Spleen (tissue), 11 donors: ENCODE measurements around the gene CUZD1. TPM values are rescaled to one million over a fixed set of nuclear protein-coding genes. Genes with fewer than 3 reads are reported as not detected.

Experiments used
- DNase-seq: peaks from one replicate; pipeline ENCODE4 v3.0.0-alpha.2; 2020
- H3K27ac ChIP-seq, 8 donors: fragments of 200-600 bp; sonication (generic) in 7 of 8; 1 replicate in 4 of 8; 2 replicates in 4 of 8; pipeline versions ENCODE4 v1.5.0 to v1.8.0; 2016 to 2021; ENCODE audit warnings: inconsistent platforms in 4 of 8, mild to moderate bottlenecking in 4 of 8, moderate library complexity in 1 of 8
- H3K27me3 ChIP-seq, 7 donors: fragments of 200-600 bp; sonication (generic) in 6 of 7; replicated peaks in 1 of 7; 1 replicate in 4 of 7; 2 replicates in 3 of 7; pipeline versions ENCODE4 v1.5.0 to v1.8.0; 2016 to 2021; ENCODE audit warnings: inconsistent platforms in 3 of 7, mild to moderate bottlenecking in 1 of 7
- H3K36me3 ChIP-seq, 6 donors: fragments of 200-600 bp; sonication (generic) in 5 of 6; 1 replicate in 4 of 6; 2 replicates in 2 of 6; pipeline versions ENCODE4 v1.5.0 to v1.8.0; 2016 to 2021; ENCODE audit warnings: inconsistent platforms in 2 of 6
- H3K4me1 ChIP-seq, 6 donors: fragments of 200-600 bp; sonication (generic) in 5 of 6; 1 replicate in 3 of 6; 2 replicates in 3 of 6; pipeline versions ENCODE4 v1.5.0 to v1.8.0; 2016 to 2021; ENCODE audit warnings: inconsistent platforms in 3 of 6
- H3K4me3 ChIP-seq, 8 donors: fragments of 200-600 bp; sonication (generic) in 7 of 8; 1 replicate in 4 of 8; 2 replicates in 4 of 8; pipeline versions ENCODE4 v1.5.0 to v1.8.0; 2016 to 2021; ENCODE audit warnings: inconsistent platforms in 4 of 8, mild to moderate bottlenecking in 4 of 8, moderate library complexity in 2 of 8
- H3K9me3 ChIP-seq, 8 donors: fragments of 200-600 bp; sonication (generic) in 7 of 8; 1 replicate in 4 of 8; 2 replicates in 4 of 8; pipeline versions ENCODE4 v1.5.0 to v1.8.0; 2016 to 2021; ENCODE audit warnings: inconsistent platforms in 4 of 8
- POLR2A ChIP-seq, 3 donors: fragments of 450-650 bp; IDR thresholded peaks; one replicate each; pipeline ENCODE4 v1.5.1; 2017; ENCODE audit warnings: antibody characterized with exemption in 3 of 3, mild to moderate bottlenecking in 1 of 3
- POLR2AphosphoS5 ChIP-seq, 3 donors: sonication (generic); formaldehyde crosslinking; IDR thresholded peaks; one replicate each; pipeline ENCODE4 v1.5.1; 2017; ENCODE audit warnings: antibody characterized with exemption in 3 of 3
- WGBS, 5 donors: extraction: QIAGEN DNeasy Blood & Tissue Kit in 3 of 5; methylation state at CpG; one replicate each; pipeline versions ENCODE4 v1.1.5 to v1.1.7; 2013 to 2018; 5-methylcytosine and 5-hydroxymethylcytosine counted together
- intact Hi-C: fragments of 100-400 bp; cut with DNase I; formaldehyde crosslinking; loops from one replicate; pipeline ENCODE4 v1.15.0; 2023; ENCODE audit warnings: low total_unique reads
- polyA plus RNA-seq, 3 donors: library from polyadenylated mRNA; stranded (reverse); fragments of 200-250 nt; gene quantifications; one replicate each; pipeline ENCODE4 v1.2.1, GENCODE V29; 2013
- total RNA-seq, 7 donors: library from RNA; depleted of rRNA in 3 of 7; stranded (reverse); fragments of >200 nt in 3 of 7; fragmentation: NEBNext Ultra II Directional in 4 of 7; extraction: Animal tissue kit (Norgen Biotek cat#: 25700) in 4 of 7; gene quantifications; one replicate each; pipeline versions ENCODE4 v1.1.0 to v1.2.1, GENCODE V29; 2016 to 2021
- TF ChIP-seq, protein P1 (sequence below), 11 experiments: fragments of 200-600 bp in 7 of 11; fragments of 450-650 bp in 4 of 11; sonication (generic) in 4 of 11; IDR thresholded peaks in 8 of 11; conservative IDR thresholded peaks in 3 of 11; 1 replicate in 7 of 11; 2 replicates in 4 of 11; pipeline versions ENCODE4 v1.4.0 to v1.8.0; 2016 to 2021; ENCODE audit warnings: antibody characterized with exemption in 11 of 11, inconsistent platforms in 4 of 11, mild to moderate bottlenecking in 1 of 11
- donor health status: healthy with polysubstance abuse.
- donor health status: DM: no; HTN: no; CAD: no; lungs with moderate emphysema.
- donor health status: DM: no; HTN: no; CAD: no.
- donor health status: Bipolar disorder and iron deficiency.
- donor health status: healthy.
- donor health status: DM: no; HTN: no; CAD: no.
- donor health status: DM: yes; HTN: yes; CAD: no.

Gene CUZD1
- total and polyA plus RNA-seq, 10 donors, result 1.1 to 2.5 (median 1.8) TPM

DNA sequence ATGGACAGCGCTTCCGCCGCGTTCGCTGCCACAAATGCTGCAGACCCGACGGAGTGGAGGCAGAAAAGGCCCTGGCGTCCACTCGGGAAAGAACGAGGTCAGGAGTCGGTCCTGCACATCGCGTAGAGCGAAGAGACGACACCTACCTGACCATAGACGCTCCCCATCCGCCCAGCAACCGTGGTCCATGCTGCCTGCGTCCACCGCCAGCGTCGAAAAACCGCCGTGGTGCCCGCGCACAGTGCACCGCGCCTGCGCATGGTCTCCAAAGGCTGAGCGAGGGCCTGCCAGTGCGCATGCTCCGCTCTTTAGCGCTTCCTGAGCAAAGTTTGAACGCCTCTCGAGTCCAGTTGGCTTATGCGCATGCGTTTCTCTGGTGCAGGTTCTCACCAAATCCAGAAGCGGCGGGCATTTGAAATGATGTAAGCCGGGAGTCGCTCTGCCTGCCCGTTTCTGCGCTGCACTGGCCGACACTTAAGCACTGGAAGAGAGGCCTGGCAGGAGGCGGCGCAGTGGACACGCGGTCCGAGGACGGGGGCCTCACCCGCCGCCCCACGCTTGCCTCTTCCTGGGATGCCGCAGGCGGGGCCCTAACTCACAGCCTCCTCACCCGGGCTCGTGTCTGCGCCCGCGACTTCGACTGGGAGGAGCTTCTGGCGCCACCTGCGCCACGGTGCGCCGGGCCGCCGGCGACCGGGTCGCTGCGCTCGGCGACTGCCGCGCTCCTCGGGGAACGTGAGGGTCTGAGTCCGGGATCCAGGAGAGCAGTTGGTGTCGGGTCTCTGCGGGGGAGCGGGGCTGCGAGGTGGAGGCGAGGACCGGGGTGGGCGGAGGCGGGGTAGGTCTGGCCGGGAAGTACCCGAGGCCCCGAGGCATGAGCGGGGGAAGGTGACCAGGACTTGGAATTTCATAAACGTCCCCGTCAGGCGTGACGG is 33.9 kb upstream of the CUZD1 start, which contains the start of gene FAM24B:
FAM24B (minus strand) TSS at position 243 of the 935 bp plus-strand sequence. CDS start 29,066 bp downstream, outside the sequence.
- 4 to 7% (median 6%) methylated on average over 61 to 95 of the region's 95 CpGs for WGBS, 5 donors
- Histone ChIP-seq H3K27ac (peak within 1 kb of the TSS; percentile 31 to 89 (median 76)), H3K4me3 (peak within 1 kb of the TSS; percentile 53 to 91 (median 61)), H3K4me1 (peaks cover 0 to 48% (median 27%) of the 10 kb centered on the region in 6 donors), H3K36me3 (no peaks in the 10 kb centered on the region), H3K27me3 (peaks cover 0 to 6% (median 0%) of the 10 kb centered on the region in 7 donors), H3K9me3 (no peaks in the 10 kb centered on the region)
- DNase-seq, result peak; percentile 95
- intact Hi-C loops, result no loop called here
- TF ChIP-seq POLR2AphosphoS5 (IDR thresholded peaks at IDR 0.05) (peak; percentile 83 to 90 (median 85)), POLR2A (IDR thresholded peaks at IDR 0.05) (peak in 1 of 3 donors; percentile 26)
- TF ChIP-seq, protein P1, sequence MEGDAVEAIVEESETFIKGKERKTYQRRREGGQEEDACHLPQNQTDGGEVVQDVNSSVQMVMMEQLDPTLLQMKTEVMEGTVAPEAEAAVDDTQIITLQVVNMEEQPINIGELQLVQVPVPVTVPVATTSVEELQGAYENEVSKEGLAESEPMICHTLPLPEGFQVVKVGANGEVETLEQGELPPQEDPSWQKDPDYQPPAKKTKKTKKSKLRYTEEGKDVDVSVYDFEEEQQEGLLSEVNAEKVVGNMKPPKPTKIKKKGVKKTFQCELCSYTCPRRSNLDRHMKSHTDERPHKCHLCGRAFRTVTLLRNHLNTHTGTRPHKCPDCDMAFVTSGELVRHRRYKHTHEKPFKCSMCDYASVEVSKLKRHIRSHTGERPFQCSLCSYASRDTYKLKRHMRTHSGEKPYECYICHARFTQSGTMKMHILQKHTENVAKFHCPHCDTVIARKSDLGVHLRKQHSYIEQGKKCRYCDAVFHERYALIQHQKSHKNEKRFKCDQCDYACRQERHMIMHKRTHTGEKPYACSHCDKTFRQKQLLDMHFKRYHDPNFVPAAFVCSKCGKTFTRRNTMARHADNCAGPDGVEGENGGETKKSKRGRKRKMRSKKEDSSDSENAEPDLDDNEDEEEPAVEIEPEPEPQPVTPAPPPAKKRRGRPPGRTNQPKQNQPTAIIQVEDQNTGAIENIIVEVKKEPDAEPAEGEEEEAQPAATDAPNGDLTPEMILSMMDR (IDR thresholded peaks at IDR 0.05 in 8 of 11, conservative IDR thresholded peaks at IDR 0.05 in 3 of 11), result no peak

DNA sequence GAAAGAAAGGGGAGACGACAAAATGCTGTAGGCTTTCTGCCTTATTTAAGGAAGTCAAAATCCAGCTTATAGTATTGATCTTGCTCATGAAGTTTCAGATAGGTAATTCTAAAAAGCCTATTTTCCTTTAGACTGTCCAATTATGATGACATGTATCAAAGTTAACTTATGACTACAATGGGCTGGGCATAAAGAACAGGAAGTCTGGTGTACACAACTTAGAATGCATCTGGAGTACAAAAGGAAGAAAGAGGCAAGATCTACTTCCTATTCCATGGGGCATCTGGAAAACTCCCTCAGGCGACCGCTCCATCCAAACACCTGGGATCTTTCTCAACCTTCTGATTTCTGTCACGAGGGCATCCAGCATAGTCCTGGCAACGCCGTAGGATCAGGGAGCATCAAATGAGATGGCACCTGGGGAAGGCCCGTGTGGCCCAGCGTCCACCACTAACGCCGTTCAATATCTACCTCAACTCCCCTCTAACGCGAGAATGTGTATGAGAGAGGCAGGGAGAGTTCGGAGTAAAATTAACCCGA is 33.2 kb upstream of the CUZD1 start:
- peak; percentile 68 for DNase-seq
- peaks cover 0 to 48% (median 27%) of the 10 kb centered on the region in 6 donors for H3K4me1 ChIP-seq
- no peak for TF ChIP-seq POLR2A (IDR thresholded peaks at IDR 0.05)
- TF ChIP-seq, protein P1 (IDR thresholded peaks at IDR 0.05 in 8 of 11, conservative IDR thresholded peaks at IDR 0.05 in 3 of 11), result no peak
- TF ChIP-seq POLR2AphosphoS5 (IDR thresholded peaks at IDR 0.05), result no peak
- H3K27me3 ChIP-seq, result peaks cover 0 to 6% (median 0%) of the 10 kb centered on the region in 7 donors
- no peaks in the 10 kb centered on the region for H3K9me3 ChIP-seq
- no peaks in the 10 kb centered on the region for H3K36me3 ChIP-seq
- peak overlapping the region in 7 of 8 donors; percentile 31 to 89 (median 80) for H3K27ac ChIP-seq
- H3K4me3 ChIP-seq, result peak overlapping the region; percentile 53 to 91 (median 61)
- 48 to 59% (median 53%) methylated on average over 14 of the region's 14 CpGs for WGBS, 5 donors
- intact Hi-C loops, result no loop called here

DNA sequence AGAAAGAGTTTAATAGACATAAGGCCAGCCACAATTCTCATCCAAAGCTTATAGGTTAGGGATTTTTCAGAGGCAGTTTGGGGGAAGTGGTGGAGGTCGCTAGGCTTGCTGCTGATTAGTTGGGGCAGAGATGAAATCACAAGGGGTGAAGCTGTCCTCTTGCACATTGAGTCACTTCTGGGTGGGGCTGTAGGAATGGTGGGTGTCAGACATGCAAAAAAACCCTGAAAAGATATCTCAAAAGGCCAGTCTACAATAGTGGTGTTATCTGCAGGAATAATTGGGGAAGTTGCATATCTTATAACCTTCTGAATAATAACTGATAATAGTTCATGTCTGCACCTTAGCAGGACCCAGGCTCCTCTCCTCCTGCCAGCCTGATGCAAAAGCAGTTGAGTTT is 31.6 kb upstream of the CUZD1 start:
- Histone ChIP-seq H3K4me3 (no peak overlapping the region), H3K27ac (no peak overlapping the region), H3K27me3 (peaks cover 0 to 6% (median 0%) of the 10 kb centered on the region in 7 donors), H3K9me3 (peaks cover 0 to 4% (median 0%) of the 10 kb centered on the region in 8 donors), H3K36me3 (no peaks in the 10 kb centered on the region), H3K4me1 (peaks cover 0 to 48% (median 27%) of the 10 kb centered on the region in 6 donors)
- intact Hi-C loops, result no loop called here
- DNase-seq, result no peak
- 64 to 87% (median 71%) methylated on average over 1 of the region's 1 CpG for WGBS, 5 donors
- TF ChIP-seq POLR2A (IDR thresholded peaks at IDR 0.05) (no peak), POLR2AphosphoS5 (IDR thresholded peaks at IDR 0.05) (no peak)
- TF ChIP-seq, protein P1 (IDR thresholded peaks at IDR 0.05 in 8 of 11, conservative IDR thresholded peaks at IDR 0.05 in 3 of 11), result no peak
